ENCODE results near the gene GPR83.

GPR83 gene

GRCh38 chr11:94405062-94405833 is 4.0 kb upstream of the GPR83 start:
- no peak overlapping the region for H3K4me3 ChIP-seq (ENCODE audit: low read depth, low read length)
- no peak for DNase-seq (ENCODE audit: low read depth, low spot score)
- no peak for TF ChIP-seq CTCF (IDR thresholded peaks at IDR 0.05; ENCODE audit: low read depth, low read length)
- in situ Hi-C loops (cut with HindIII; ENCODE audit: low sequenced_read_pairs) = no loop called here

- no peak overlapping the region for H3K4me3 ChIP-seq (ENCODE audit: low read depth, low read length)
- in situ Hi-C loops (cut with HindIII; ENCODE audit: low sequenced_read_pairs) = no loop called here
- no peak for DNase-seq (ENCODE audit: low read depth, low spot score)
- no peak for TF ChIP-seq CTCF (IDR thresholded peaks at IDR 0.05; ENCODE audit: low read depth, low read length)
Measured at GRCh38 chr11:94402355-94402754, 1.1 kb upstream of the GPR83 start.

GRCh38 chr11:94401773-94402265 is 600 bp upstream of the GPR83 start:
- in situ Hi-C loops (cut with HindIII; ENCODE audit: low sequenced_read_pairs) = no loop called here

GRCh38 chr11:94400457-94400838 is 771 bp downstream of the GPR83 start:
- DNase-seq (ENCODE audit: low read depth, low spot score) = no peak
- no peak for TF ChIP-seq CTCF (IDR thresholded peaks at IDR 0.05; ENCODE audit: low read depth, low read length)
- no peak overlapping the region for H3K4me3 ChIP-seq (ENCODE audit: low read depth, low read length)
- in situ Hi-C loops (cut with HindIII; ENCODE audit: low sequenced_read_pairs) = no loop called here

More at GRCh38 chr11:94401773-94402265, 600 bp upstream of the GPR83 start:
- no peak for DNase-seq (ENCODE audit: low read depth, low spot score)
- H3K4me3 ChIP-seq (ENCODE audit: low read depth, low read length) = peak overlapping the region; percentile 40
- TF ChIP-seq CTCF (IDR thresholded peaks at IDR 0.05; ENCODE audit: low read depth, low read length) = no peak

GRCh38 chr11:94400050-94400449 is 1.2 kb downstream of the GPR83 start:
- TF ChIP-seq CTCF (IDR thresholded peaks at IDR 0.05; ENCODE audit: low read depth, low read length) = no peak
- no peak for DNase-seq (ENCODE audit: low read depth, low spot score)
- no peak overlapping the region for H3K4me3 ChIP-seq (ENCODE audit: low read depth, low read length)
- in situ Hi-C loops (cut with HindIII; ENCODE audit: low sequenced_read_pairs) = no loop called here

GRCh38 chr11:94398101-94398500 is 3.1 kb downstream of the GPR83 start:
- in situ Hi-C loops (cut with HindIII; ENCODE audit: low sequenced_read_pairs) = no loop called here
- TF ChIP-seq CTCF (IDR thresholded peaks at IDR 0.05; ENCODE audit: low read depth, low read length) = no peak

More at GRCh38 chr11:94398101-94398500, 3.1 kb downstream of the GPR83 start:
- no peak overlapping the region for H3K4me3 ChIP-seq (ENCODE audit: low read depth, low read length)
- no peak for DNase-seq (ENCODE audit: low read depth, low spot score)
